Measurements from ENCODE around the gene ZFP42.

ZFP42 gene

GRCh38 chr4:188021548-188022249 lies 26.1 kb downstream of the ZFP42 start:
- DNase-seq (ENCODE audit: extremely low read depth, low read depth): no peak
- no peak for TF ChIP-seq CTCF (IDR thresholded peaks at IDR 0.05; ENCODE audit: low read depth, low read length)

- DNase-seq (ENCODE audit: extremely low read depth, low read depth): no peak
- TF ChIP-seq CTCF (IDR thresholded peaks at IDR 0.05; ENCODE audit: low read depth, low read length): no peak
Observed at GRCh38 chr4:188023682-188024081, 28.1 kb downstream of the ZFP42 start.

GRCh38 chr4:188025476-188025875 lies 29.9 kb downstream of the ZFP42 start:
- no peak for DNase-seq (ENCODE audit: extremely low read depth, low read depth)
- TF ChIP-seq CTCF (IDR thresholded peaks at IDR 0.05; ENCODE audit: low read depth, low read length): no peak

- no peak for TF ChIP-seq CTCF (IDR thresholded peaks at IDR 0.05; ENCODE audit: low read depth, low read length)
- DNase-seq (ENCODE audit: extremely low read depth, low read depth): no peak
Observed at GRCh38 chr4:188029114-188029513, 33.5 kb downstream of the ZFP42 start.

- DNase-seq (ENCODE audit: extremely low read depth, low read depth): no peak
- no peak for TF ChIP-seq CTCF (IDR thresholded peaks at IDR 0.05; ENCODE audit: low read depth, low read length)
Observed at GRCh38 chr4:188030401-188030800, 34.8 kb downstream of the ZFP42 start.

GRCh38 chr4:188031751-188032150 lies 36.2 kb downstream of the ZFP42 start:
- DNase-seq (ENCODE audit: extremely low read depth, low read depth): no peak
- no peak for TF ChIP-seq CTCF (IDR thresholded peaks at IDR 0.05; ENCODE audit: low read depth, low read length)

GRCh38 chr4:188032170-188032569 lies 36.6 kb downstream of the ZFP42 start:
- DNase-seq (ENCODE audit: extremely low read depth, low read depth): no peak
- no peak for TF ChIP-seq CTCF (IDR thresholded peaks at IDR 0.05; ENCODE audit: low read depth, low read length)

All from AG09319 (cell line).